B cell (primary cell): ENCODE results near the gene AGO3.

Source experiments
- CTCF ChIP-seq: fragments of 200-600 bp; IDR thresholded peaks from one replicate; pipeline ENCODE4 v1.8.0; 2022; ENCODE audit warnings: antibody characterized with exemption, mild to moderate bottlenecking
- EZH2 ChIP-seq: IDR thresholded peaks from 2 replicates; pipeline ENCODE4 v1.6.1; 2012; ENCODE audit warnings: borderline replicate concordance, low read depth, mild to moderate bottlenecking, moderate library complexity, low read length; ENCODE audit not compliant: insufficient read depth, poor library complexity, severe bottlenecking

GRCh38 chr1:36089393-36090121 lies 158.7 kb downstream of the AGO3 start:
- TF ChIP-seq CTCF, result no peak
- no peak for TF ChIP-seq EZH2
